22Rv1 (cell line): ENCODE measurements around the gene DUSP1.

ENCODE experiments used
- CTCF ChIP-seq: fragments of 450-650 bp; IDR thresholded peaks from 2 replicates; pipeline ENCODE4 v1.5.1; 2017; ENCODE audit warnings: mild to moderate bottlenecking
- ZFX ChIP-seq: fragments of 450-650 bp; IDR thresholded peaks from 2 replicates; pipeline ENCODE4 v1.6.1; 2017; ENCODE audit warnings: antibody characterized with exemption, borderline replicate concordance

- no peak for TF ChIP-seq CTCF
- no peak for TF ChIP-seq ZFX
Measured at GRCh38 chr5:172722327-172722815, 48.6 kb downstream of the DUSP1 start.
